Keratinocyte (primary cell): ENCODE data around the gene ARIH1. TPM values are rescaled to one million over a fixed set of nuclear protein-coding genes. Genes with fewer than 3 reads are reported as not detected.

Experiments used
- DNase-seq: peaks from one replicate; pipeline ENCODE4 v3.0.0-alpha.2; 2011; ENCODE audit warnings: low read depth, missing footprints, low spot score
- FAIRE-seq: peaks from 2 replicates; lab custom pipeline; 2011; peaks lifted over from hg19 to GRCh38; lab: Jason Lieb, UNC
- H2AFZ ChIP-seq: 2 replicates; pipeline ENCODE4 v1.6.0; 2012; ENCODE audit warnings: low read length, control low read depth, inconsistent platforms; ENCODE audit not compliant: control insufficient read depth
- H3K27ac ChIP-seq: 2 replicates; pipeline ENCODE4 v1.5.1; 2011; ENCODE audit warnings: low read length; ENCODE audit not compliant: control insufficient read depth, insufficient read depth
- H3K27me3 ChIP-seq: 3 replicates; pipeline ENCODE4 v1.6.0; 2011; ENCODE audit warnings: low read length; ENCODE audit not compliant: control insufficient read depth, insufficient read depth; ENCODE audit errors: extremely low read depth
- H3K36me3 ChIP-seq, 2 experiments: 2 replicates in 1 of 2; 3 replicates in 1 of 2; pipeline ENCODE4 v1.5.1; 2011; ENCODE audit warnings: low read length in 2 of 2, mild to moderate bottlenecking in 1 of 2; ENCODE audit not compliant: control insufficient read depth in 2 of 2, insufficient read depth in 2 of 2; ENCODE audit errors: extremely low read depth in 1 of 2
- H3K4me1 ChIP-seq: 3 replicates; pipeline ENCODE4 v1.5.1; 2011; ENCODE audit warnings: low read length; ENCODE audit not compliant: control insufficient read depth, insufficient read depth; ENCODE audit errors: extremely low read depth
- H3K4me2 ChIP-seq: 3 replicates; pipeline ENCODE4 v1.6.0; 2011; ENCODE audit warnings: low read depth, low read length; ENCODE audit not compliant: control insufficient read depth, insufficient read depth; ENCODE audit errors: extremely low read depth
- H3K4me3 ChIP-seq, 3 experiments: fragments of 200-600 bp in 1 of 3; sonication (generic) in 1 of 3; 2 replicates in 2 of 3; 3 replicates in 1 of 3; pipeline ENCODE4 v1.5.1; 2011 to 2016; ENCODE audit warnings: low read length in 3 of 3, mild to moderate bottlenecking in 3 of 3, control low read depth in 2 of 3, inconsistent platforms in 1 of 3, low read depth in 1 of 3, mixed read lengths in 1 of 3, mixed run types in 1 of 3, moderate library complexity in 1 of 3; ENCODE audit not compliant: control insufficient read depth in 2 of 3, insufficient read depth in 2 of 3; ENCODE audit errors: extremely low read depth in 1 of 3
- H3K79me2 ChIP-seq: 2 replicates; pipeline ENCODE4 v1.6.0; 2012; ENCODE audit warnings: low read length; ENCODE audit not compliant: control insufficient read depth, insufficient read depth
- H3K9ac ChIP-seq: 3 replicates; pipeline ENCODE4 v1.6.0; 2011; ENCODE audit warnings: low read length; ENCODE audit not compliant: control insufficient read depth, insufficient read depth; ENCODE audit errors: extremely low read depth
- H3K9me1 ChIP-seq: 3 replicates; pipeline ENCODE4 v1.6.0; 2011; ENCODE audit warnings: low read length; ENCODE audit not compliant: control insufficient read depth, insufficient read depth; ENCODE audit errors: extremely low read depth
- H3K9me3 ChIP-seq: 2 replicates; pipeline ENCODE4 v1.5.1; 2012; ENCODE audit warnings: low read depth, low read length; ENCODE audit not compliant: control insufficient read depth
- H4K20me1 ChIP-seq: 3 replicates; pipeline ENCODE4 v1.6.0; 2011; ENCODE audit warnings: low read length; ENCODE audit not compliant: control insufficient read depth, insufficient read depth; ENCODE audit errors: extremely low read depth
- CTCF ChIP-seq, 3 experiments: IDR thresholded peaks in 1 of 3; conservative IDR thresholded peaks in 1 of 3; optimal IDR thresholded peaks in 1 of 3; 2 replicates in 2 of 3; 3 replicates in 1 of 3; pipeline versions ENCODE3 to v1.5.1; 2011; ENCODE audit warnings: low read length in 3 of 3, mild to moderate bottlenecking in 3 of 3, moderate library complexity in 2 of 3, control low read depth in 1 of 3, inconsistent platforms in 1 of 3; ENCODE audit not compliant: insufficient read depth in 2 of 3; ENCODE audit errors: extremely low read depth in 1 of 3
- EZH2 ChIP-seq: IDR thresholded peaks from one replicate; pipeline ENCODE4 v1.6.1; 2012; ENCODE audit warnings: inconsistent platforms, mild to moderate bottlenecking, low read length, moderate library complexity
- dilution Hi-C: fragments of 300-500 bp; cut with MboI; formaldehyde crosslinking; loops from one replicate; pipeline ENCODE4 v1.7.0; 2020; ENCODE audit warnings: low sequenced_read_pairs; ENCODE audit not compliant: extremely low pct_ligation_motif_present
- polyA plus RNA-seq, 5 experiments: library from polyadenylated mRNA; depleted of rRNA in 3 of 5; stranded (reverse) in 3 of 5; stranded (forward) in 1 of 5; unstranded in 1 of 5; fragments of >200 nt; gene quantifications; 1 replicate in 1 of 5; 2 replicates in 3 of 5; 3 replicates in 1 of 5; pipeline versions ENCODE4 v1.2.1 to v1.2.3, GENCODE V29; 2011 to 2012; ENCODE audit warnings: missing spikeins in 2 of 5, low read depth in 1 of 5, low replicate concordance in 1 of 5

ARIH1 gene
- polyA plus RNA-seq, 1 donor (not counting 4 experiments of a cell fraction or from before 2014, with no cell fraction given): 70.6 TPM

GRCh38 chr15:72559781-72560180, 85.7 kb downstream of the ARIH1 start:
- H4K20me1 ChIP-seq: no peaks in the 10 kb centered on the region
- no peak for TF ChIP-seq EZH2
- TF ChIP-seq CTCF (optimal IDR thresholded peaks at IDR 0.05 in 1 of 3, IDR thresholded peaks at IDR 0.05 in 1 of 3, conservative IDR thresholded peaks at IDR 0.05 in 1 of 3; ENCODE audit: extremely low read depth in 1 of 3, insufficient read depth in 2 of 3, low read length in 3 of 3): no peak
- H3K9me3 ChIP-seq: no peaks in the 10 kb centered on the region
- DNase-seq (no peak), FAIRE-seq (no peak)
- H3K79me2 ChIP-seq: peaks cover 43% of the 10 kb centered on the region
- H3K4me3 ChIP-seq: no peak overlapping the region
- peaks cover 8 to 24% of the 10 kb centered on the region in 2 experiments for H3K36me3 ChIP-seq
- H3K27ac ChIP-seq: no peak overlapping the region
- H3K9ac ChIP-seq: no peak overlapping the region
- H3K4me1 ChIP-seq: no peaks in the 10 kb centered on the region
- no peaks in the 10 kb centered on the region for H3K9me1 ChIP-seq
- dilution Hi-C loops: no loop called here
- no peaks in the 10 kb centered on the region for H3K27me3 ChIP-seq
- H2AFZ ChIP-seq: no peak overlapping the region
- H3K4me2 ChIP-seq: no peak overlapping the region

- Histone ChIP-seq H3K27me3 (no peaks in the 10 kb centered on the region), H3K4me1 (no peaks in the 10 kb centered on the region), H4K20me1 (no peaks in the 10 kb centered on the region), H3K9me3 (no peaks in the 10 kb centered on the region), H3K9ac (no peak overlapping the region), H3K36me3 (peaks cover 6 to 18% of the 10 kb centered on the region in 2 experiments), H3K79me2 (peaks cover 37% of the 10 kb centered on the region), H3K9me1 (no peaks in the 10 kb centered on the region), H2AFZ (no peak overlapping the region), H3K4me2 (no peak overlapping the region), H3K27ac (no peak overlapping the region), H3K4me3 (no peak overlapping the region)
- DNase-seq: no peak
- dilution Hi-C loops: no loop called here
- peak; percentile 74 for FAIRE-seq
- TF ChIP-seq CTCF (optimal IDR thresholded peaks at IDR 0.05 in 1 of 3, IDR thresholded peaks at IDR 0.05 in 1 of 3, conservative IDR thresholded peaks at IDR 0.05 in 1 of 3; ENCODE audit: extremely low read depth in 1 of 3, insufficient read depth in 2 of 3, low read length in 3 of 3) (no peak), EZH2 (no peak)
Observed at GRCh38 chr15:72560458-72560857, 86.3 kb downstream of the ARIH1 start.
